GM21526 (cell line): ENCODE results near the gene ZDHHC22.
A peak's percentile ranks its signal among the peaks of the same experiment; 100 is the strongest.

ENCODE experiments used
- ATAC-seq: cut with Tn5 transposase; IDR thresholded peaks from one replicate; pipeline ENCODE4 v1.9.1; 2021; ENCODE audit warnings: moderate library complexity; ENCODE audit not compliant: unreplicated experiment, low FRiP score

ZDHHC22 gene

DNA sequence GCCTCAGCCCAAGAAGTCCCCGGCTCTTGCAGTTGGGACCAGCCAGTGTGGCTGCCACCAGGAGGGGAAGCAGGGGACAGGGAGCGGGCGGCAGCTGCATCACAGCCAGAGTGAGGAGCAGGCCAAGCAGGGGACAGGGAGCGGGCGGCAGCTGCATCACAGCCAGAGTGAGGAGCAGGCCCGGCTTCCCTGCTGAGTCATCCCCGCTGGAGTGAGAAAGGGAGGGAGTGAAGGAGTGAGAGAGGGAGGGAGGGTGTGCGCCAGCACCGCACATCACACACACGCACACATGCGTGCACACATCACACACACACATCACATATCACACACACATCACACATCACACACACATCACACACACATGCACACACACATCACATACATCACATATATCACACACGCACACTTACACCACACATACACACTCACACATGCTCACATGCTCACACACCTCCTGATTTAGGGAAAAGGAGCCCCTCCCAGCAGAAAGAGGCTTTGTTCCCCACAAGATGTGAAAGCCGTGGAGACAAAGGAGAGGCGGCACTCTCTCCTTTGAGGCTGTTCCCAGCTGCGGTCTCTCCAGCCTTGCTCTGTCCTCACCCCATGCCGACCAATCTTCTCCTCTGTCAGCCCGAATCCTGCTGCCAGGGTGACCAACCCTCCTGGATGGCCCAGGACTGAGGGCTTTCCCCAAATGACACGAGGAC, 16.7 kb upstream of the ZDHHC22 start:
- ATAC-seq = no peak

- no peak for ATAC-seq
Measured at GRCh38 chr14:77157740-77158139, 16.1 kb upstream of the ZDHHC22 start.

- no peak for ATAC-seq
Measured at GRCh38 chr14:77155083-77155482, 13.5 kb upstream of the ZDHHC22 start.

DNA sequence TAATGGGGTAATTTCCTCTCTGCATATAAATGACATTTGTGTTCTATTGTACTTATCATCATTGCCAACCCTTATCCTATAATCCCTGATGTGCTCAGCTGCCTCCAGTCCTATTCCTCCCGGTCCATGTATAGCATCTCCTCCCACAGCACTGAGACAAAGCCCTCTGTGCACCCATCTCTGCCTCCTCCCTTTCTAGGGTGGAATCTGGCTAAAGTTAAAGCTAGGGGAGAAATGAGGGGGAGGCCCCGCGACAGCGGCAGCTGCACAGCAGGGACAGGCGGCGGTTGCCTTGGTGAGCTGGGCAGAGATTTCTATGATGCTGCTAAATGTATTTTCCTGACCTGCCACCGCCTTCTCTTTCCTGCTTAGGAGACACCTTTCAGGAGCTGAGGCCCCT, 12.8 kb upstream of the ZDHHC22 start:
- no peak for ATAC-seq

DNA sequence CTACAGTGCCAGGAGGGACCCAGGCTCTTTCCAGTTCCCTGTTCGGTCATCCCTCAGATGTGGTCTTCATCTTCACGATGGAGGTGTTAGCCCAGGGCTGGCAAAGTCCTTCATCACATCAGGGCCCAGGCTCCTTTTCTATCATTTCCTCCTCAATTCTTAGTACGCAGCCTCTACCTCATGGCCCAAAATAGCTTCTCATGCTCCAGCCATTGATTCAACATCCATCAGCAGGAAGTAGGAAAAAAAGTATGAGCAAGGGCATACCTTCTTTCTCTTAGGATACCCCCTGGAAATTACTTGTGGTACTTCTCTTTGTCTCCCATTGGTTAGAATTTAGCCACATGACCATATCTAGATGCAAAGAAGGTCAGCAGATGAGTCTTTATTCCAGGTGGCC, 12.2 kb upstream of the ZDHHC22 start:
- no peak for ATAC-seq

DNA sequence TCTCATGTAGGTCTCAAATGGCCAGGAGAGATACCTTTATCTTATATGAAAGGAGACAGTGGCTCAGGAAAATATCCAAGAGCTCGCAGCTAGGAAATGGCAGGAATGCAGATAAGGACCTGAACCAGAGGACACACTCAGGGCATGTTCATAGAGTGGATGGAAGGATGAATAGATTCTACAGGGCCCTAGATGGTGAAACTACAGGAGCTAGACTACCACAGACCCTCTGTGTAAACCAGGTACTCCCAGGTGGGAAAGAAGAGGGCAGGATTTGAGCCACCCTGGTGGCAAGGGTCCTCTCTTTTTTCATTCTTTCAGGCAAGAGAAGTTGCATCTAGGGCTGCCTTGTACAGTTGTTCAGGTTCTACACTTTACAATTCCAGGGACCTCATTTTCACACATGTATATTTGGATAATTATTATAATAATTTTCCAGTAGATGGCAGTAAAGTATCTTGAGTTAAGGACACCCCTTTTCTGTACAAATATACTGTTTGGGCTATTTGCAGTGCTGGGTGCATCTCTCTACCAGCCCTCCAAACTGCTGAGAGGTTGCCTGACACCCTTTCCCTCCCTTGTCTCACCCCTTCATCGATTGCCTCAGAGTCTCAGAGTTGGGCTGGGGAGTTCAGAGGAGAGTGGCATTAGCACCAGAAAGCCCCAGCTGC, 10.5 kb upstream of the ZDHHC22 start:
- ATAC-seq = no peak

DNA sequence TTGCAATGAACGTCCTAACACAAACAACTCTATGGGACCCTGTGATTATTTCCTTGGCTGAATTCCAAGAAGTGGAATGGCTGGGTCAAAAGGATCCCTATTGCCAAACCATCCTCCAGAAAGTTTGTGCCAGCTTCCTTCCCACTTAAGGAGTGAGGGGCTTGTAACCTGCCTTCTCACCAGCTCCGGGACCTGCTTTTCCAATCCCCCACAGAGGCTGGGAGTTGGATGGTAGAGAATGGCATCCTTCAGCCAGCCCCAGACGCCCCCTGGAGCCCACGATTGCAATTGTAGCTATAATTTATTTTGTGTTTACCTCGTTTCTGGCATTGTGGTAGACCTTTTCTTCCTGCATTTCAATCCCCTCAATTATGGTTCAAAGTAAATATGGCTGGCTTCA, 9.7 kb upstream of the ZDHHC22 start:
- ATAC-seq = no peak

DNA sequence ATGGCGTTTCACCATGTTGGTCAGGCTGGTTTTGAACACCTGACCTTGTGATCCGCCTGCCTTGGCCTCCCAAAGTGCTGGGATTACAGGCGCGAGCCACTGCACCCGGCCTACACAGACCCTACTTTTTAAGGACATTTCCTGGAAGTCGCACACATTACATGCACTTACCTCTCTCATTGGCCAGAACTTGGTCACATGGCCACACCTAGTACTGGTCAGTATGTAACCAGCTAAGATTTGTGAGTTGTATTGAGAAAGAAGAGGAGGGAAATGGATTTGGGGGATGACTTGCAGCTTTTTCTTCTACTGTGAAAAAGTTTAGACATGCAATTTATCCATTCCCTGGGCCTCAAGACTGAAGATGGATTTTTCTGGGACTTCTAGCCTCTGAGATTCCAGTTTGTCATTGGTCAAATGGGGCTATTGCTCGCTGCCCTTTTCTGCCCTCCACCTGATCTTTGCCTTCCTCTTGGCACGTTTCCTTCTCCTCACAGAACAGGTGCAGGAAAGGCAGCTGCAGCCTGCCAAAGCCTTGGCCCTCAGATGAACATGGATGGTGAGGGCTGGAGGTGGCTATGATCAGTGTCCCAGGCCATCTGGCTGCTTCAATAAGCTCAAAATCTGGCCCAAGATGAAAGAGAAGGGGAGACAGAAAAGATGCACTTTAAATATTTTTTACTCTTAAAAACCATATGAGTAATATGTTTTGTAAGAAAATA, 7.1 kb upstream of the ZDHHC22 start:
- no peak for ATAC-seq

- no peak for ATAC-seq
Measured at GRCh38 chr14:77145975-77146740, 4.6 kb upstream of the ZDHHC22 start.

DNA sequence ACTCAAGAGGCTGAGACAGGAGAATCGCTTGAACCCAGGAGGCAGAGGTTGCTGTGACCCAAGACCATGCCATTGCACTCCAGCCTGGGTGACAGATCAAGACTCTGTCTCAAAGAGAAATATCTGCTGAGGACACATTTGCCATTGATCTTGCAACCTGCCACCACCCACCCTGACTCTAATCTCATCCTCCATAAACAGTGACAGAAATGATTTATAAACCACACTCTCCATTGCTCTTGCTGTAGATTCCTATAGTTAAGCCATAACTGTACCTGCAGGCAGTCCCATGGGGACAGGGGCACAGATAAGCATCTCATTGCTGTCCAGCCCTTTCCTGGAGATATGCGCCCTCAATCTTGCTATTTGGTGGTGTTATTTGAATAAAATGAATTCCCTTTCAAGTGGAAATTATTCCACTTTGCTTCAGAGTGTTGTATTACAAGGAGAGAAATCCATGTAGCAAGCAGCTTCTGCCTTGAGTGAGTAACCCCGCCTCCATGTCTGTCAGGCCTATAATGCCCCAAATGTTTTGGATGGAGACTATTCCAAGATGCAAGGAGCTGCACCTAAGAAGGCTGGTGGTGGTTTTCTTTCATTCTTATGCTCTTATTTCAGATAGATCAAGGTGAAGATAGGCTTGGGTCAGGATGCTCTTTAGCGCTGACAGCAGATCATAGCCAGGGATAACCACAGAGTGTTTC, 3.0 kb upstream of the ZDHHC22 start:
- no peak for ATAC-seq

DNA sequence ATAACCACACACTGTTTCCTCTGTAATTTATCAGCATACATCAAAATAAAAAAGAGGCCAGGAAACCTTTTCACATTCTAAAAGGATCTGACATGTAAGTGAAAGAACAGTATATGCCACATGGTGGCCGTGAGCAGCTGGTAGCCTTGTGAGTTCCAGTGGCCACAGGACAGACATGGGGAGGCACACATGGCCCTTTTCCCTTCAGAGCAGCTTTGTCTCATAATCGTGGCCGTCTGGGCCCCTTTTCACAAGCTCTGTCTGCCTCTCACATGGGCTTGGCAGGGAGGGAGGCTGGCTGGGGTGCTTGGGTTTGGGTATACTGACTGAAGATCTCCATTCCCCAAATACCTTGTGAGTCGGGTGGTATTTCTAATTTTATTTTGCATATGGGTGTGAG, 1.5 kb upstream of the ZDHHC22 start:
- no peak for ATAC-seq

- no peak for ATAC-seq
Measured at GRCh38 chr14:77142005-77142800, 612 bp upstream of the ZDHHC22 start.

DNA sequence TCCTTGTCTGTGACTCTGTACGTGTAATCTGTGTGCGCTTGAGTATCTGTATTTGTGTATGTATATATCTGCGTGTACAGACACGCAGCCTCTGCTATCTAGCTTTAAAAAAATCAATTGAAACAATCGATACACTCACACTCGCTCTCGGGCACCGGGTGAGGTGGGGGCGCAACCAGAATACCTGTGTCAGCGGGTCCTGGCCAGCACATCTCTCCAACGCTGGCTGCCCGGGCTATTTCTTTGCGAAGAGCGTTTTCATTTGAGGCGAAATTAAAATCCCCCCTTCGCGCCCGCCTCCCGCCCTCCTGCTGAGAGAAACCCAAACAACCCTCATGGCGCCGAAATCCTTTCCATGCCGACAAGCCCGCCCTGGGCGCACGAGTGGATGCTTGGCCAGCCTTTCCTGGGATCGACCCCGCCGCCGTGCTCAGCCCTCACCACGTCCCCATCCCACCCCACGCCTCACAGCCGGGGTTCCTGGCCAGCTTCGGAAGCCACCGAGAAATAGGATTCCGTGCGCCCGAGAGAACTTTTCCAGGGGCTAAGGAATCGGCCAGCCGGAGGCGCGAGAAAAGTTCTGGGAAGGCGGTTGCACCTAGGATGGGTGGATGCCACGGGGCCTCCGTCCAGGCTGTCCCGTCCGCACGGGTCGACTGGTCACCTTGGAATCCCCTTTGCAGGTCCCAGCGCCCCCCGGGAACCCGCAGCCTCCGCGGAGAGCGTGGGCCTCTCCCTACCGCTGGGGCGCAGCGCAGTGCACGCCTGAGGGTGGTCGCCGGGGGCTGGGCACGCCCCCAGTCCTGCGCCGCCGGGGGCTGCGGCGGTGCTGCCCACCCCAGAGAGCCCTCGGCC, 1.0 kb downstream of the ZDHHC22 start:
- ATAC-seq = no peak

DNA sequence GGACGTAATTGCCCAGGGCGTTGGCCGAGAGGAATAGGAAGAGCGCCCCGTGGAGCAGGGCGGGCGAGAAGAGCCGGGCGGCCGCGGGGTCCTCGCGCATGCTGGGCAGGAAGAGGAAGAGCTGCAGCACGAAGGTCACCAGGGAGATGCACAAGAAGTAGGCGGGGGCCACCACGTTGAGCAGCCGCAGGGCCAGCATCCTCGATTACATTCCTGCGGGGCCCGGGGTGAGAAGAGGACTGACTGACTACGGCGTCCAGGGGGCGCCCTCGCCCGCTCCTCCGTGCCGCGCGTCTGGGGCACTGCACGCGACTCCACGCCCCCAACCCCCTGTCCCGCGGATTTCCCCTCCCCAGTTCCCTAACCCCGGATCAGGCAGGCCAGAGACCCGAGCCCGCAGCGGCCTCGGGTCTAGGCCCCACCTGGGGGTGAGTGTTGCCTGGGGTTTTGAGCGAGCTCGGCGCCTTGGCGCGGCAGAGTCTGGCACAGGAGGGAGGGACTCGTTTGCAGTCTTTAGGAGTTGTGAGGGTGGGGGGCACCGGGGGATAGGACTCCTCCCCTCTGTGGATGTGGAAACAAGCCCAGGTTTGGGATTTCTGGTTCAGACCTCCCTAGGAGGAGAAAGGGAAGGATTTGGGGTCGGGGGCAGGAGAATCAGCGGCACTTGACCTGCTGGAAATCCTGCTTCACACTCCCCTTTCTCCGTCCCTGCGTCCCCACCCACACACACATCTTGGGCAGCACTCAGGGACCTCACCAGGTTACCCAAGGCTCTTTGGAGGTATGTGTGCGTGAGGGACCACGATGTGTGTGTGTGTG, 1.8 kb downstream of the ZDHHC22 start:
- ATAC-seq = no peak

DNA sequence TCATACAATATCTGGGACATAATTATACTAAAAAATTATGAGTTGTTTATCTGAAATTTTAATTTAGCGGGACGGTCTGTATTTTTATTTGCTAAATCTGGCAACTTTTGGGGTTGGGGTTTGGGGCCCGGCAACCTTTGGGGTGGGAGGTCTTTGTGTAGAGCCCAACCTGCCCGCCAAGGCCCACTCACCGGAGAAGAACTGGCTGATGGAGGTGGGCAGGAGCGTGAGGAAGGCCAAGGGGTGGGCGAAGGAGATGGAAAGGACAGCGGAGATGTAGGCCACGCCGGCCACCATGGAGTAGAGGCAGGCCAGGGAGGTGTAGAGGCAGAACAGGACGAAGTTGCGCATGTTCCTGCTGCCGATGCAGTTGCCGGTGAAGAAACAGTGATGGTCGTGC, 2.6 kb downstream of the ZDHHC22 start:
- no peak for ATAC-seq

GRCh38 chr14:77133720-77134338, 7.8 kb downstream of the ZDHHC22 start:
- peak; percentile 64 for ATAC-seq

DNA sequence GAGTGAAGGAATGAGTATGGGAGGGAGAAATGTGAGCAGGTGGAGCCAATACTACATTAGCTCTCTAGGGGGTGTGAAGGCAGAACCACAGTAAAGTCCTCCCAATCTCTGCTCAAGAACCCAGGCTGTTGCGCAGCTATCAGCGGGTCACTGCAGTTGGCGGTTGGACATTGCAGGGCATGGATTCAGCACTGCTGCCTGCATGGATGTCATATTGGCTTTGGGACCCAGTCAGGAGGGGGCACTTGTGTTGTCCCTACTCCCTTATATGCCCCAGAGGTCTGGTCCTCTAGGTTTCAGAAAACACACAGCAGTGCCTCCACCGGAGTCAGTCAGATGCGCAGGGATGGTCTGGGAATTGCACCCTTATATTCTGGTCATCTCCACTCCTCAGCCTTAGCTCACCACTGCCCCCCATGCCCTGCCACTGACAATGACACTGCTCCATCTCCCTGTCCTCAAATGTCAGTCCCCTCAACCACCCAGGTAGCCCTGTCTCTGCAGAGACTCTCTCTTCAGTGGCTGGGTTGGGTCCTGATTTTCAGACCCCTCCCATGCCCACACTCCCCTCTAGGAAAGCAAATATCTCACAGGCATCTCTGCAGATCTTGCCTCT, 9.6 kb downstream of the ZDHHC22 start:
- no peak for ATAC-seq
